HG02588 (cell line): ENCODE data around the gene GPRIN1.
"Not testable (repeated sequence)": the region's sequence is repeated elsewhere in the genome, so short reads cannot be mapped to it uniquely, and the experiment has no call there.

Experiments used
- ATAC-seq: cut with Tn5 transposase; IDR thresholded peaks from one replicate; pipeline ENCODE4 v1.9.1; 2021; ENCODE audit warnings: mild to moderate bottlenecking, moderate library complexity; ENCODE audit not compliant: unreplicated experiment

The GPRIN1 gene

DNA sequence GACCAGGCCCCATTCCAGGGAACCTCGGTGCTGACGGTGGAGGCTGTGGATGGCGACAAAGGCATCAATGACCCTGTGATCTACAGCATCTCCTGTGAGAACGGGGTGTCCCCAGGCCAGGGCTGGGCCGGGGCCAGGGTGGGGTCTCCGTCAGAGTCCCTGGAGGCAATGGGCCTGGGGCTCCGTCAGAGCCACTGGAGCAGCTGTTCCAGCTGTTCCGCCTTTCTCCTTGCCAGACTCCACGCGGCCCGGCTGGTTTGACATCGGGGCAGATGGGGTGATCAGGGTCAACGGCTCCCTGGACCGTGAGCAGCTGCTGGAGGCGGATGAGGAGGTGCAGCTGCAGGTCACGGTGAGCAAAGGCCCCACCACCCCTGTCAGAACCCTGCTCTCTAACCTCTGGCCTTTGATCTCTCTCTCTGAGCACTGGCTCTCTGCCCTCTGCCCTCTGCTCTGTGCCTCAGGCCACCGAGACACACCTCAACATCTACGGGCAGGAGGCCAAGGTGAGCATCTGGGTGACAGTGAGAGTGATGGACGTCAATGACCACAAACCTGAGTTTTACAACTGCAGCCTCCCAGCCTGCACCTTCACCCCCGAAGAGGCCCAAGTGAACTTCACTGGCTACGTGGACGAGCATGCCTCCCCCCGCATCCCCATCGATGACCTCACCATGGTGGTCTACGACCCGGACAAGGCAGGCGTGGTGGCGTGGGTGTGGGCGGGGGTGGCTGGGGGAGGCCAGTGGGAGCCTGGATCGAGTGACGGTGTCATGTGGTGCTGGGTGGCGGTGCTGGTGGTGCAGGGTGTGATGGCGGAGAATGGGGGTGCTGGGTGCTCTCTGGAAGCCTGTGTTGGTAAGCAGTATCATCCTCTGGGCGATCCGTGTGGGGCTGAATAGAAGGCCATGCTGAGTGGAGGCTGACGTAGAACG lies 34.2 kb downstream of the GPRIN1 start:
- ATAC-seq = no peak

DNA sequence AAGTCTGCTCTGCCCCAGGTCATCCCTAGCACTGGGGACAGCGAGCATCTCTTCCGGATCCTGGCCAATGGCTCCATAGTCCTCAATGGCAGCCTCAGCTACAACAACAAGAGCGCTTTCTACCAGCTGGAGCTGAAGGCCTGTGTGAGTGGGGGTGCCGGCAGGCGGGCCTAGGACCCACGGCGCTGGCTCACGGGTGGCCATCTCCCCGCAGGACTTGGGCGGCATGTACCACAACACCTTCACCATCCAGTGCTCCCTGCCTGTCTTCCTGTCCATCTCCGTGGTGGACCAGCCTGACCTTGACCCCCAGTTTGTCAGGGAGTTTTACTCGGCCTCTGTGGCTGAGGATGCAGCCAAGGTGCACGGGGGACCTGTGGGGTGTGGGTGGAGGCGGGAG lies 34.9 kb downstream of the GPRIN1 start:
- ATAC-seq = no peak

DNA sequence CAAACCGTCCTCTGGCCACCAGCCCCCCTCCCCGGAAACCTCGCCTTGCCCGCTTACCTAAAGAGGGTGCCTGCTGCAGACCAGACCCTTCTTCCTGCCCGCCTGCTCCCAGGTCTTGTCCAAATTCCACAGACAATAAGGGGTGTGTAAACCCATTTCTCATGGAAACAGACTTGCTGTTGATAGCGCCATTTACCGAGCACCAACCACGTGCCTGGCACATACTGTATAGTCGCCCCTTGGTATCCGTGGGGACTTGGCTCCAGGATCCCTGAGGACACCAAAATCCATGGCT lies 35.7 kb downstream of the GPRIN1 start:
- no peak for ATAC-seq

DNA sequence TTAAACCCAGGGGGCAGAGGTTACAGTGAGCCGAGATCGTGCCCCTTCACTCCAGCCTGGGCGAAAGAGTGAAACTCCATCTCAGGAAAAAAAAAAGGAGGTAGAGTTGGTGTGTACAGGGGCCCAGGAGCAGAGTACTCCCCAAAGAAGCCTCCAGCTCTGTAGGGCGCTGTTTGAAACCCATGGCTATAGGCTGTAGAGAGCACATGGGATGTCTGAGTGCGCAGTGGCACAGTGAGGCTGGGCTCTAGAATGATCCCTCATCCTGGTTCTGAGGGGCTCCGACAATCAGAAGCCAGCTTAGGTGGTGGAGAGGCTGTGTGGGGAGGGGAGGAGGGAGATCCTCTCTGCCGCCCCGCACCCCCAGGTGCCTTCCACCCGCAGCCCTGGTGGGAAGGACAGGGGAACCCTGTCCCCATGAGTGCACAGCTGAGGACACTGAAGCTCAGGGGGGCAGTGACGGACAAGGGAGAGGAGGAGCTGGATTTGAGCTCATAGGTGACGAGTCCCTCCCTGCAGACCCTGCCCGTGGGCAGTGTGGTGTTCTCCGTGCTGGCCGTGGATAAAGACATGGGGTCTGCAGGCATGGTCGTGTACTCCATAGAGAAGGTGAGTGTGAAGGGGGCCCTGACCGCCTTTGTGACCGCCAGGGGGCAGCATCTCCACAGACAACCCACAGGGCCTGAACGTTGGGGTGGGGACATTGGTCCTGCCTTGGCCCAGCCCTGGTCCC lies 36.2 kb downstream of the GPRIN1 start:
- peak; percentile 55 for ATAC-seq

DNA sequence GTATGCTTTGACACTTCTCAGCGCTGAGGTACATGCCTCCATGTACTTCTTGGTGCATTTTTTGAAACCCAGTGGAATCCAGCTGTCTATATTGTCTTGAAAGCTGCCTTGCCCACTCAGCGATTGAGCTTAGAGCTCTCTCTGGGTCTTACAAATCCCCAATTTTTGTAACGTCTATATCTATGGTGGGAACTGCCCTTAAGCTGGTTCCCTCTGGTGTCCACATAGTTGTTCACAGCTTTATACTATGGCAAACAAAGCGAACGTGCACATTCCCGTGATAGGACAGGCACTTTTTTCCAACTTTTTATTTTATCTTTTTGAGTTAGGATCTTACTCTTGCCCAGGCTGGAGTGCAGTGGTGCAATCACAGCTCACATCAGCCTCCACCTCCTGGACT lies 39.9 kb downstream of the GPRIN1 start:
- ATAC-seq = no peak

DNA sequence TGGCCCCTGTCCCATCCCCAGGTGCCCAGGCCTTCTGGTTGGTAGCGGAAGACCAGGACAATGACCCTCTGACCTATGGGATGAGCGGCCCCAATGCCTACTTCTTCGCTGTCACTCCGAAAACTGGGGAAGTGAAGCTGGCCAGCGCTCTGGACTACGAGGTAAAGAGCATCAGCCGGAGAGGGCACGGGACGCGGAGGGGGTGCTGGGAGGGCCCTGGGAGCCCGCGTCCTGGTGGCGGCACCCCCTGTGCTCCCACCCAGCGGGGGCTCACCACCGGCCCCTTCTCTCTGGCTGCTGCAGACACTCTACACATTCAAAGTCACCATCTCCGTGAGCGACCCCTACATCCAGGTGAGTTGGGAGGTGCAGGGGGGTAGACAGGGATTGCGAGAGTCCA lies 41.3 kb downstream of the GPRIN1 start:
- ATAC-seq = no peak

DNA sequence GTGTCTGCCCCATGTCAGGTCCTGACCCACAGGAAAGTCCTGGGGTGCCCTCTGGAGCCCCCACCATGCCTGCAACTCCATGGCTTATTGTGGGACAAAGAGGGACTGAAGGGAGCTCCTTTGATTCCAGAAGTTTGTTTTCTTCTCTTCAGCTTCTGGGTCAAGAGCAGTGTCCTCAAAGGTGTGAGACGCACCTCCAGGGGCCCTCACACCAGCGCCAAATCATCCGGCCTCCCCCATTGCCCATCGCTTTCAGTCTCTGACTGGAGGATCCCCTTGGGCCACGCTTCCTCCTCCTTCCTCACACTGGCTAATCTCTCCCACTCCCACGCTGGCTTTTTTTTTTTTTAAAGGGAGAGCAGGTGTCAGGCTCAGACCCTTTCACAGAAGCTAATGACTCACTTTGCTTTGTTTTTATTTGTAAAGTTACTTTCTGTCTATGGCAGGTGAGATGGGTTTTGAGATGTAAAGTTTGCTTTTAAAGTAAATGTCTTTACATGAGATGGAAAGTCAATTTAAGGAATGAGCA lies 44.1 kb downstream of the GPRIN1 start:
- no peak for ATAC-seq

DNA sequence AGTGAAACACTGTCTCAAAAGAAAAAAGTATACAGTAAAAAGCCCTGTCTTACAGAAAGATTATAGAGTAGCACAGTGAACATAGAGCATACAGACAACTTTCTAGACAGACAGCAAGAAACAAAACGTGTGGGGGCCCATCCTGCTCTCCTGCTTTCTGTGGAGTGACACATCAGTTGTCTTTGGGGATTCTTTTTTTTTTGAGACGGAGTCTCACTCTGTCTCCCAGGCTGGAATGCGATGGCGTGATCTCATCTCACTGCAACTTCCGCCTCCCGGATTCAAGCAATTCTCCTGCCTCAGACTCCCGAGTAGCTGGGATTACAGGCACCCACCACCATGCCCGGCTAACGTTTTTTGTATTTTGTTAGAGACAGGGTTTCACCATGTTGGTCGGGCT lies 46.0 kb downstream of the GPRIN1 start:
- ATAC-seq = no peak

DNA sequence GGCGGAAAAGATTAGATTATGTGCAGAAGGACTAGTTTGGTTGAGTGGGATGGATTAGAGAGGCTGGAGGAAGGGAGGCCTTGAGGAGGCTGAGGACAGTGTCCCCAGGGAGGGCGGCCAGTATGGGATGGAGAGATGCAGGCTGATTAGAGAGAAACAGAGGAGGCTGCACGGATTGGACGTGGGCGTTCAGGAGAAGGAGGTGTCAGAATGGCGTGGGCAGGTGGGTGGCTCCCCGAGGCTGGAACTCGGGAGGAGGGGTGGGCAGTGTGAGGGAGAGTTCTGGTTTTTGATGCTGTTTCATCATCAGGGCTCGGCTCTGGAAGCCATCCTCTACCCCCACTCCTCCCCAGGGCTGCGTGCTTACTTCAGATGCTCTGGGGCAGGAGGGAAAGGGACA lies 47.8 kb downstream of the GPRIN1 start:
- ATAC-seq = no peak

DNA sequence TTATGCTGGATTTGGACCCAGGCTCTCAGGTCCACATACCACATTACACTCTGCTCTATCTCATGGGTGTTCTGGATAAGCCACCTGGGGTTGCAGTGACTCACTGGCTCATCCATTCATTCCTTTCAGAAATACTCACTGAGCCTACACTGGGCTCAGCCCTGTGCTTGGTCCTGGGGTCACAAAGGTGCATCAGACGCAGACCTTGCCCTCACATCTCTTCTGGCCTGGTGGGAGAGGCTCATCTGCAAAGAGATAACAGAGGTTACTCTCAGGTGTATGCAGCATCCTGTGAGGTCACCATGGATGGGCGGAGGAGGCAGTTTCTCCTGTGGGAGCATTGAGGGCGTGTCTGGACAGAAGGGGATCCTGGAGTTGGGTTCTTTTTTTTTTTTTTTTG lies 48.7 kb downstream of the GPRIN1 start:
- ATAC-seq = no peak

DNA sequence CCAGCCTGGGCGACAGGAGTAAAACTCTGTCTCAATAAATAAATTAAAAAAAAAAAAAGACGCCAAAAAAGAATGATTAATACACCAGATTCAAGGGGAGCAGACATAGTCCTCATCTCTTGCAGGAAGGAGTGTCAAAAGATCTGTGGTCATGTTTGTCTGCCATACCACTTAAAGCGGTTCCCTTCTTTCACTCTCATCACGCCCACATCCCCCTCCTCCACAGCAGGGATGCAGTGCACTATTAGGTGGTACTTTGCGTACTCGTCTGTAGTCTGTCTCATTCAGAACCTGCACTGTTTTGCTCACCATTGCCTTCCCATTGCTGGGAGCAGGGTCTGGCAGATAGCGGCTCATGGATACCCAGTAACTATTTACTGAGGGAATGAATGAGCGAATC lies 49.6 kb downstream of the GPRIN1 start:
- ATAC-seq = no peak

DNA sequence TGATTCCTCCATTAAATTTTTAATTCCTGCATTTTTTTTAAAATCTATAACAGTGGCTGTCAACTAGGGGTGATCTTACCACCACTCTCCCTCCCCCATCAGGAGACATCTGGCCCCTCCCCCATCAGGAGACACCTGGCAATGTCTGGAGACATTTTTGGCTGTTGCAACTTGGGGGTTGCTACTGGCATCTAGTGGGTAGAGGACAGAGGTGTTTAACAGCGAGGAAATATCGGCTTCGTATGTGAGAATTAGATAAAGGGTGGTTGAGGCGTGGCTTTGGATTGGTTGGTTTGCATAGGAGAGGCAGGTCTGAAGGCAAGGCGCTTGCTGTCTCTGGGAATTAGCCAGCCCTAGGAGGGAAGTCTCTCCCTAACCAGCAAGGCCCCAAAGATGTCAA lies 50.3 kb downstream of the GPRIN1 start:
- ATAC-seq = no peak

DNA sequence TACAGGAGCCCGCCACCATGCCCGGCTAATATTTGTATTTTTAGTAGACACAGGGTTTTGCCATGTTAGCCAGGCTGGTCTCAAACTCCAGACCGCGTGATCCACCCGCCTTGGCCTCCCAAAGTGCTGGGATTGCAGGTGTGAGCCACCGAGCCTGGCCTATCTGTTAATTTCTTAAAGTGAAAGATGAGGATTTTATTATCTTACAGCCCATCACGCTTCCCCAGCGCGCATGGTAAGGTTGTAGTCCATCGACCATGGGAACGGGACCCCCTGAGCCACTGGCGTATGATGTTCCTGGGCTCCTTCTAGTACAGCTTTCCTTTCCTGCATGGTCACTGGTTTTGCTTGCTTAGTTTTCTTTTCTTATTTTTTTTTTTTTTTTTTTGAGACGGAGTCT lies 52.1 kb downstream of the GPRIN1 start:
- no peak for ATAC-seq

DNA sequence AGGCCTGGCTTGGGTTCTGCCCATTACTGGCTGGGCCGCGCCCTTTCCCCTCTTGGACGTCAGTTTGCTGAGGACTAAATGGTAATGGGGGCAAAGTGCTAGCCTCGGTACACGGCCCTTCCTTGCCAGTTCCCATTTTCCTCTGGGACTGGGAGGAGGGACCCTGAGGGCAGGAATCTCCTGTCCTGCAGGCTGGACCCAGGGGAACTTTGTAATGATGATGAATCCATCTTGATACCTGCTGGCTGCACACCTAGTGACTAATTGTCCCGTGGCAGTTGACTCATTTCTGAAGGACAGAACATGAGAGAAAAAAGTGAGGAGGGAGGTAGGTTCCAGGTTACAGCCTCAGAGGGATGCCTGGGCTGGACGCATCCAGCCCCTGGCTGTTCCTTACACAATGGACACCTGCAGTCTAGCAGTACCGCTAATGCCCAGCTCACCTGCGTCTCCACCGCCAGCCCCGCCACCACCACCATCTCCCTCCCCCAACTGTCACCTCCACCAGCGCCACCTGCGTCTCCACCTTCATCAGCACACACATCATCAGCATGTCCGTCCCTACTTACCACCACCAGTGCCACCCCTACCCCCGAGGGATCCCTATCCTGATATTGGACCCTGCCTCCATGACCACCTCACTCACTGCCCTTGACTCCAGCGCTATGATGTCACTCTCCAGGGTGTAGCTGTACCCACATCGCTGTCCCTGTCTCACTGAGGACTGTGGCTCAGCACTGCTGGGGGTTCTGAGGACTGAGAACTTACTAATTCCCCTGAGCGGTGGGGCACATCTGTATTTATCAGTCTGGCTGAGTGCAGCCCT lies 56.5 kb downstream of the GPRIN1 start:
- no peak for ATAC-seq

DNA sequence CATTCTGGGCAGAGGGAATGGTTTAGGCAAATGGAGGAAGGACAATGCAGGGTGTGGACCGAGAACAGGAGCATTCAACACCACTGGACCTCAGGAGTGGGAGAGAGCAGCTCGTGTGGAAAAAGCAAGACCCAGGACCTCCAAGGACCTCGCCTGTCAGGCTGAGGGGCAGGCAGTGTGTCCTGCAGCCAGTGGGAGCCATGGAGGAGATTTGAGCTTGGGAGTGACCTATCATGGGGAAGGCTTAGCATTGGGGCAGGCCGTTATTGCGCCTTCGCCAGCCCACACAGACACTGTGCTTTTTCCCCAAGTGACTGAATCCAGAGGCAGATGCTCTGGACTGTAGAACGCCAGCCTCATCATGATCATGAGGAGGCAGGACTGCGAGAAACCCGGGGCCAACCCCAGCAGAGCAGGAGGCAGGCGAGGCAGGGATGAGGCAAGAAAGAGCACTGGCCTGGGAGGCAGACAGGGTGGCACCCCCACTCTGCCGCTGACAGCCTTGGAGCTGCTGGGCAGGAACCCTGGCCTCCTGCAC lies 57.6 kb downstream of the GPRIN1 start:
- ATAC-seq = no peak

DNA sequence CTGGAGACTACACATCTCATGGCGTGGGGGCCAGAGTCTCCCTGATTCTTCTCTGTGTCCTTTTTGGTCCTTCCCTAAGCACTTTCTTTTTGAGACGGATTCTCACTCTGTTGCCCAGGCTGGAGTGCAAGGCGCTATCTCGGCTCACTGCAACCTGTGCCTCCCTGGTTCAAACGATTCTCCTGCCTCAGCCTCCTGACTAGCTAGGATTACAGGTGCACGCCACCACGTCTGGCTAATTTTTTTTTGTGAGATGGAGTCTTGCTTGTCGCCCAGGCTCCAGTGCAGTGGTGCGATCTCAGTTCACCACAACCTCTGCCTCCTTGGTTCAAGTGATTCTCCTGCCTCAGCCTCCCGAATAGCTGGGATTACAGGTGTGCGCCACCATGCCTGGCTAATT lies 59.0 kb downstream of the GPRIN1 start:
- ATAC-seq = not testable (repeated sequence)

DNA sequence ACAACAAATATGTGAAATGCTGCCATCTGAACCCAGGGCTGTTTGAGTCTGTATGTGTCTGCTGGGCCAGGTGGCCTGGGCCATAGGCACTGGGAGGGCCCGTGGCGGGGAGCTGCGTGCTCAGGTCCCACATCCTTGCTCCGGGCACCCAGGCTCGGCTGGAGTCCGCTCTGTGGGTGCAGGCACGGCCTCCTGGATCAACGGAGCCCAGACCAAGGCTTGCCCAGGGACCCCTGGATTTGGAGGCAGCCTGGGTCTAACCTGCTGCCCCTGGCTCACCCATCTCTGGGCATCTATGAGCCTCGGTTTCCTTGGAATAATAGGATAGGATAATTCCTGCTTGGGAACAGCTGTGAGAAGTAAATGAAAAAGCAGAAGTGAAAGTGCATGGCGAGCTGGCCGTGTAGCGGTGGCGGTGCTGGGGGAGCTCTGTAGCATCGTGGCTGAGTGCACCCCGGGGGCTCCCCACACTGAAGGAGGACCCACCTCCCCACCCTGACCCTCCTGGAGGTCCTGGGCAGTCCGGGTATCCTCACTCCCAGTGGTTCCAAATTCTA lies 59.6 kb downstream of the GPRIN1 start:
- no peak for ATAC-seq

DNA sequence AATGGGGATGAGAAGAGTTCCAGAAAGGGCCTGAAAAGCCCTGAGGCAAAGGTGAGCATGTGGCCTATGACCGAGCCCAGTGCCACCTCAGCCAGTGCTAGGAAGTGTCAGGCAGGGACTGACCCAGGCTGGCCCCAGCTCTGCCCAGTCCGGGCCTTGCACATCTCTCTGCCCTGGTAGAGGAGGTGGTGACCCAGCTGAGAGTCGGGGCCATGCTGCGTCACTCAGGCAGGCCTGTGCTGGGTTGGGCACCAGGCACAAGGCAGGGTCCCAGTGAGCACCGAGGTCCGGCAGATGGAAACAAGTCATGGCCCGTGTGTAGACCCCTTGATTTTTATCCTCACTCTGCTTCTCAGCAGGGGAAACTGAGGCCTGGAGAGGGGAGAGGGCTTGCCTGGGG lies 60.1 kb downstream of the GPRIN1 start:
- no peak for ATAC-seq

DNA sequence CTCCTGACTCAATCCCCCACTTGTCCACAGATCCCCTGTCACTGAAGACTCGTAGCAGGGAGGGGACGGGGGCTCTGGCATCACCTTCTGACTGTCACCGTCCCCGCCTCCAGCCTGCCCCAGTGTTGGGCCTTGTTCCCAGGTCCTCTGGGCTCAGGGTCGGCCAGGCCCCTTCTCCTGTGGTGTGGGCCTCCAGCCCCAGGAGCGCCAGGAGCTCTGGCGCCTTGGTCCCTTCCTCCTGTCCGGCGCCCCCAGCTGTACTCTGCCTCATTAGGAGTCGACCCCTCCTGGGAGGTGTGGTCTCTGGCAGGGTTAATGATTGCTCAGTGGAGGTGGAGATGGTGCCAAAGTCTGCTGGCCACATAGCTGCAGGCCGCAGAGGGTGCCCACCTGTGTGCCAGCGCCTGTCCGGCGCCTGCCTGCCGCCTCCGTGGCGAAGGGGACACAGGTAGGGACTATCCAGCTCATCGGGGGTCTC lies 61.0 kb downstream of the GPRIN1 start, which contains the start of gene CDHR2:
TSS of gene CDHR2 (plus strand) at position 376 of the 478 bp plus-strand sequence. CDS start 16,011 bp downstream, outside the sequence.
- no peak for ATAC-seq

DNA sequence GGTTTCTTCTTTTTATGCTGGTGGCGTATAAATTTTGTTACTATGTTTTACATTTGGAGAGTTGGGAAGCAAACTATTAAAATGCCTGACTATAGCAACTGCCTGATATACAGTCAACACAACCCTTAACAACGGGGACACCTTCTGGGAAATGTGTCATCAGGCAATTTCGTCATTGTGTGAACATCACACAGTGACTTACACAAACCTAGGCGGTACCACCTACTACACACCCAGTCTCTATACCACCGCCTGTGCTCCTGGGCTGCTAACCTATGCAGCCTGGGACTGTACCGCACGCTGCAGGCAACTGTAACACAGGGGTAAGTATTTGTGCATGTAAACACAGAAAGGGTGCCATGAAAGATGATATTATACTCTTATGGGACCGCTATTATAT lies 62.2 kb downstream of the GPRIN1 start:
- ATAC-seq = no peak
